Measurements from ENCODE around the gene RGL1.

GRCh38 chr1:183886853-183887252, 81.9 kb downstream of the RGL1 start:
- TF ChIP-seq, protein P1, sequence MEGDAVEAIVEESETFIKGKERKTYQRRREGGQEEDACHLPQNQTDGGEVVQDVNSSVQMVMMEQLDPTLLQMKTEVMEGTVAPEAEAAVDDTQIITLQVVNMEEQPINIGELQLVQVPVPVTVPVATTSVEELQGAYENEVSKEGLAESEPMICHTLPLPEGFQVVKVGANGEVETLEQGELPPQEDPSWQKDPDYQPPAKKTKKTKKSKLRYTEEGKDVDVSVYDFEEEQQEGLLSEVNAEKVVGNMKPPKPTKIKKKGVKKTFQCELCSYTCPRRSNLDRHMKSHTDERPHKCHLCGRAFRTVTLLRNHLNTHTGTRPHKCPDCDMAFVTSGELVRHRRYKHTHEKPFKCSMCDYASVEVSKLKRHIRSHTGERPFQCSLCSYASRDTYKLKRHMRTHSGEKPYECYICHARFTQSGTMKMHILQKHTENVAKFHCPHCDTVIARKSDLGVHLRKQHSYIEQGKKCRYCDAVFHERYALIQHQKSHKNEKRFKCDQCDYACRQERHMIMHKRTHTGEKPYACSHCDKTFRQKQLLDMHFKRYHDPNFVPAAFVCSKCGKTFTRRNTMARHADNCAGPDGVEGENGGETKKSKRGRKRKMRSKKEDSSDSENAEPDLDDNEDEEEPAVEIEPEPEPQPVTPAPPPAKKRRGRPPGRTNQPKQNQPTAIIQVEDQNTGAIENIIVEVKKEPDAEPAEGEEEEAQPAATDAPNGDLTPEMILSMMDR (IDR thresholded peaks at IDR 0.05), result no peak
- no peak for TF ChIP-seq POLR2A (IDR thresholded peaks at IDR 0.05)

Data from lower leg skin (tissue), 3 donors.